ENCODE results near the gene ADGRE3.

GRCh38 chr19:14695471-14695870 lies 20.8 kb upstream of the ADGRE3 start:
- TF ChIP-seq POLR2A (IDR thresholded peaks at IDR 0.05; ENCODE audit: low read length), result no peak
- no peak for TF ChIP-seq GATA1 (IDR thresholded peaks at IDR 0.05; ENCODE audit: low read depth, low read length)

All from erythroblast (primary cell).